ENCODE data around the gene SLC45A1.

DNA sequence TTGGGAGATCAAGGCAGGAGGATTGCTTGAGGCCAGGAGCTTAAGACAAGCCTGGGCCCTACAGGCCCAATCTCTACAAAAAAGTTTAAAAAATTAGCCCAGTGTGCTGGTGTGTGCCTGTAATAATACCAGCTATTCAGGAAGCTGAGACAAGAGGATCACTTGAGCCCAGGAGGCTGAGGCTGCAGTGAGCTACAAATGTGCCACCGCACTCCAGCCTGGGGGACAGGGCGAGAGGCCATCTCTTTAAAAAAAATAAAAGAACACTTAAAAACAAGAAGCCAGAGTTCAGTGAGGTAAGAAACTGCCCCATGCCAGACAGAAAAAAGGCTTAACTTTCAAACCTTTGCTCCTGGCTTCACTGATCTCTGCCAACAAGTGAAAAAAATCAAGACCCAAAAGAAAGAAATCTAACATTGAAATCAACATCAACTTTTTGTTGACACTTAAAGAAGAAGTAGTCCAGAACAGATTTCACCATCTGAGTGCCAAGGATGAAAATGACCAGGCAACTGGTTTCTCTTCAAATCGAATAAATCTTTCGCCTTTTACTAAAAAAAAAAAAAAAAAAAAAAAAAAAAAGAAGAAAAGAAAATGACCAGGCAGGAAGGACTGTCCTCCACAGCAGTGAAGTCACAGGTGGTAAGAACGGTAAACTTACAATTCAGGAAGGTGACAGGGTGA, 51.2 kb downstream of the SLC45A1 start:
- TF ChIP-seq, protein P1, sequence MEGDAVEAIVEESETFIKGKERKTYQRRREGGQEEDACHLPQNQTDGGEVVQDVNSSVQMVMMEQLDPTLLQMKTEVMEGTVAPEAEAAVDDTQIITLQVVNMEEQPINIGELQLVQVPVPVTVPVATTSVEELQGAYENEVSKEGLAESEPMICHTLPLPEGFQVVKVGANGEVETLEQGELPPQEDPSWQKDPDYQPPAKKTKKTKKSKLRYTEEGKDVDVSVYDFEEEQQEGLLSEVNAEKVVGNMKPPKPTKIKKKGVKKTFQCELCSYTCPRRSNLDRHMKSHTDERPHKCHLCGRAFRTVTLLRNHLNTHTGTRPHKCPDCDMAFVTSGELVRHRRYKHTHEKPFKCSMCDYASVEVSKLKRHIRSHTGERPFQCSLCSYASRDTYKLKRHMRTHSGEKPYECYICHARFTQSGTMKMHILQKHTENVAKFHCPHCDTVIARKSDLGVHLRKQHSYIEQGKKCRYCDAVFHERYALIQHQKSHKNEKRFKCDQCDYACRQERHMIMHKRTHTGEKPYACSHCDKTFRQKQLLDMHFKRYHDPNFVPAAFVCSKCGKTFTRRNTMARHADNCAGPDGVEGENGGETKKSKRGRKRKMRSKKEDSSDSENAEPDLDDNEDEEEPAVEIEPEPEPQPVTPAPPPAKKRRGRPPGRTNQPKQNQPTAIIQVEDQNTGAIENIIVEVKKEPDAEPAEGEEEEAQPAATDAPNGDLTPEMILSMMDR (IDR thresholded peaks at IDR 0.05), result no peak
- TF ChIP-seq POLR2A (IDR thresholded peaks at IDR 0.05) (no peak), EP300 (IDR thresholded peaks at IDR 0.05) (no peak)
